Neural cell (in vitro differentiated cells): ENCODE data around the gene STUM. TPM values are rescaled to one million over a fixed set of nuclear protein-coding genes. Genes with fewer than 3 reads are reported as not detected.

Source experiments
- H2AFZ ChIP-seq: fragments of 200-600, 300-800 bp; sonication (generic), shearing (Covaris generic); 2 replicates; pipeline ENCODE4 v1.6.0; 2014; ENCODE audit warnings: low read depth, mild to moderate bottlenecking, antibody characterized with exemption, low read length, moderate library complexity
- H3F3A ChIP-seq: fragments of 200-600 bp; shearing (Covaris generic); 2 replicates; pipeline ENCODE4 v1.6.1; 2016; ENCODE audit warnings: mild to moderate bottlenecking, moderate library complexity, mixed read lengths, antibody characterized with exemption, low read length; ENCODE audit not compliant: insufficient read depth, poor library complexity, severe bottlenecking
- H3K27ac ChIP-seq: fragments of 200-600, 300-800 bp; sonication (generic), shearing (Covaris generic); 2 replicates; pipeline ENCODE4 v1.5.1; 2014; ENCODE audit warnings: mild to moderate bottlenecking, low read length, moderate library complexity
- H3K27me3 ChIP-seq: fragments of 300-800, 200-600 bp; sonication (generic), shearing (Covaris generic); 2 replicates; pipeline ENCODE4 v1.6.0; 2014; ENCODE audit warnings: mild to moderate bottlenecking, low read depth, low read length, moderate library complexity; ENCODE audit not compliant: insufficient read depth
- H3K36me3 ChIP-seq: fragments of 300-800, 200-600 bp; sonication (generic), shearing (Covaris generic); 2 replicates; pipeline ENCODE4 v1.5.1; 2014; ENCODE audit warnings: mild to moderate bottlenecking, antibody characterized with exemption, low read length, moderate library complexity; ENCODE audit not compliant: insufficient read depth
- H3K4me2 ChIP-seq: fragments of 300-800, 200-600 bp; sonication (generic), shearing (Covaris generic); 2 replicates; pipeline ENCODE4 v1.6.0; 2014; ENCODE audit warnings: mild to moderate bottlenecking, low read length
- H3K4me3 ChIP-seq: fragments of 300-800, 200-600 bp; sonication (generic), shearing (Covaris generic); 2 replicates; pipeline ENCODE4 v1.5.1; 2014; ENCODE audit warnings: mild to moderate bottlenecking, low read length, moderate library complexity
- H3K79me2 ChIP-seq: fragments of 200-600 bp; shearing (Covaris generic); replicated peaks from 2 replicates; pipeline ENCODE4 v1.6.0; 2014; ENCODE audit warnings: mild to moderate bottlenecking, low read length, moderate library complexity; ENCODE audit not compliant: insufficient read depth
- H3K9ac ChIP-seq: fragments of 300-800, 200-600 bp; sonication (generic), shearing (Covaris generic); 2 replicates; pipeline ENCODE4 v1.6.1; 2016; ENCODE audit warnings: mild to moderate bottlenecking, low read length, mixed read lengths
- H3K9me2 ChIP-seq: fragments of 200-600 bp; shearing (Covaris generic); 2 replicates; pipeline ENCODE4 v1.6.1; 2016; ENCODE audit warnings: mild to moderate bottlenecking, low read length, mixed read lengths; ENCODE audit not compliant: insufficient read depth
- H3K9me3 ChIP-seq: fragments of 200-600, 300-800 bp; sonication (generic), shearing (Covaris generic); 2 replicates; pipeline ENCODE4 v1.6.1; 2016; ENCODE audit warnings: mild to moderate bottlenecking, mixed run types, low read length, moderate library complexity, mixed read lengths
- H4K20me1 ChIP-seq: fragments of 200-600 bp; shearing (Covaris generic); 2 replicates; pipeline ENCODE4 v1.6.1; 2016; ENCODE audit warnings: mild to moderate bottlenecking, mixed run types; ENCODE audit not compliant: insufficient read depth
- CTCF ChIP-seq: fragments of 450-650 bp; IDR thresholded peaks from 2 replicates; pipeline ENCODE4 v1.5.1; 2014; ENCODE audit warnings: antibody characterized with exemption, mild to moderate bottlenecking, moderate library complexity; ENCODE audit not compliant: poor library complexity, severe bottlenecking
- EP300 ChIP-seq: fragments of 450-650 bp; conservative IDR thresholded peaks from 2 replicates; pipeline ENCODE4 v1.6.1; 2014; ENCODE audit warnings: antibody characterized with exemption, mild to moderate bottlenecking, moderate library complexity; ENCODE audit not compliant: poor library complexity, severe bottlenecking
- EZH2 ChIP-seq: fragments of 200-600, 300-800 bp; shearing (Covaris generic), sonication (generic); IDR thresholded peaks from 2 replicates; pipeline ENCODE4 v1.6.1; 2014; ENCODE audit warnings: antibody characterized with exemption, low read length, borderline replicate concordance, mild to moderate bottlenecking; ENCODE audit not compliant: insufficient read depth, poor library complexity, severe bottlenecking
- MXI1 ChIP-seq: fragments of 450-650 bp; conservative IDR thresholded peaks from 2 replicates; pipeline ENCODE4 v1.6.1; 2014; ENCODE audit warnings: antibody characterized with exemption, mild to moderate bottlenecking; ENCODE audit not compliant: poor library complexity, severe bottlenecking
- POLR2AphosphoS5 ChIP-seq: IDR thresholded peaks from 2 replicates; pipeline ENCODE4 v1.6.1; 2012
- RAD21 ChIP-seq: fragments of 450-650 bp; conservative IDR thresholded peaks from 2 replicates; pipeline ENCODE4 v1.6.1; 2014; ENCODE audit warnings: antibody characterized with exemption, mild to moderate bottlenecking, moderate library complexity
- REST ChIP-seq: IDR thresholded peaks from 2 replicates; pipeline ENCODE4 v1.6.1; 2012; ENCODE audit warnings: borderline replicate concordance
- SMC3 ChIP-seq: fragments of 450-650 bp; conservative IDR thresholded peaks from 2 replicates; pipeline ENCODE4 v1.6.1; 2014; ENCODE audit warnings: antibody characterized with exemption, mild to moderate bottlenecking, moderate library complexity; ENCODE audit not compliant: poor library complexity
- TAF1 ChIP-seq: IDR thresholded peaks from 2 replicates; pipeline ENCODE4 v1.6.1; 2012; ENCODE audit warnings: low read depth
- polyA plus RNA-seq: library from polyadenylated mRNA; depleted of rRNA; stranded (reverse); fragments of >200 nt; gene quantifications from 2 replicates; pipeline ENCODE4 v1.2.3, GENCODE V29; 2014

STUM gene
- polyA plus RNA-seq, 1 donor from 2014 or later, result 0.52 TPM

GRCh38 chr1:226535666-226536065, 12.9 kb upstream of the STUM start:
- Histone ChIP-seq H3K4me2 (no peak overlapping the region), H3F3A (no peaks in the 10 kb centered on the region), H3K27me3 (no peaks in the 10 kb centered on the region), H3K9ac (no peak overlapping the region), H3K9me2 (no peaks in the 10 kb centered on the region), H2AFZ (no peak overlapping the region), H4K20me1 (no peaks in the 10 kb centered on the region), H3K9me3 (no peaks in the 10 kb centered on the region), H3K27ac (no peak overlapping the region), H3K36me3 (no peaks in the 10 kb centered on the region), H3K79me2 (no peaks in the 10 kb centered on the region), H3K4me3 (no peak overlapping the region)
- TF ChIP-seq EP300, result no peak
- no peak for TF ChIP-seq RAD21
- no peak for TF ChIP-seq REST
- TF ChIP-seq MXI1, result no peak

GRCh38 chr1:226541231-226541630, 7.3 kb upstream of the STUM start:
- Histone ChIP-seq H3K4me2 (no peak overlapping the region), H3K4me3 (no peak overlapping the region), H3K36me3 (no peaks in the 10 kb centered on the region), H3F3A (no peaks in the 10 kb centered on the region), H3K79me2 (no peaks in the 10 kb centered on the region), H3K27me3 (peaks cover 2% of the 10 kb centered on the region), H3K9me2 (no peaks in the 10 kb centered on the region), H3K9me3 (no peaks in the 10 kb centered on the region), H4K20me1 (no peaks in the 10 kb centered on the region), H2AFZ (no peak overlapping the region), H3K27ac (no peak overlapping the region), H3K9ac (no peak overlapping the region)
- TF ChIP-seq EZH2 (no peak), CTCF (no peak), RAD21 (no peak), REST (no peak), SMC3 (no peak), TAF1 (no peak), MXI1 (no peak), EP300 (no peak), POLR2AphosphoS5 (no peak)
